Liver (tissue), 9 donors: ENCODE results near the gene SIK1. TPM values are rescaled to one million over a fixed set of nuclear protein-coding genes. Genes with fewer than 3 reads are reported as not detected.
"Not testable (repeated sequence)": the region's sequence is repeated elsewhere in the genome, so short reads cannot be mapped to it uniquely, and the experiment has no call there.

ENCODE experiments used
- DNase-seq: peaks from one replicate; pipeline ENCODE4 v3.0.0-alpha.2; 2017; ENCODE audit warnings: low spot score
- H3K27ac ChIP-seq, 2 donors: one replicate each; pipeline ENCODE4 v1.7.0; 2013; ENCODE audit warnings: inconsistent platforms in 2 of 2, low read length in 2 of 2, control low read depth in 1 of 2, low read depth in 1 of 2, mild to moderate bottlenecking in 1 of 2
- H3K27me3 ChIP-seq, 4 donors: one replicate each; pipeline versions ENCODE4 v1.6.1 to v1.7.0; 2013; ENCODE audit warnings: low read length in 3 of 4, inconsistent platforms in 1 of 4, mild to moderate bottlenecking in 1 of 4, moderate library complexity in 1 of 4; ENCODE audit not compliant: control insufficient read depth in 4 of 4, insufficient read depth in 4 of 4
- H3K36me3 ChIP-seq, 4 donors: one replicate each; pipeline versions ENCODE4 v1.6.1 to v1.7.0; 2013; ENCODE audit warnings: low read length in 3 of 4, mild to moderate bottlenecking in 3 of 4, low read depth in 1 of 4, moderate library complexity in 1 of 4; ENCODE audit not compliant: control insufficient read depth in 4 of 4, insufficient read depth in 3 of 4
- H3K4me1 ChIP-seq, 4 donors: one replicate each; pipeline versions ENCODE4 v1.6.1 to v1.7.0; 2013; ENCODE audit warnings: low read length in 3 of 4, mild to moderate bottlenecking in 3 of 4, moderate library complexity in 1 of 4; ENCODE audit not compliant: control insufficient read depth in 4 of 4, insufficient read depth in 4 of 4
- H3K4me3 ChIP-seq, 3 donors: one replicate each; pipeline versions ENCODE4 v1.6.1 to v1.7.0; 2013; ENCODE audit warnings: low read length in 3 of 3, control low read depth in 1 of 3, low read depth in 1 of 3, mild to moderate bottlenecking in 1 of 3
- H3K9ac ChIP-seq, 2 donors: one replicate each; pipeline ENCODE4 v1.7.0; 2013; ENCODE audit warnings: low read length in 2 of 2, mild to moderate bottlenecking in 2 of 2, moderate library complexity in 2 of 2, control low read depth in 1 of 2, low read depth in 1 of 2
- H3K9me3 ChIP-seq, 4 donors: one replicate each; pipeline versions ENCODE4 v1.6.1 to v1.7.0; 2013; ENCODE audit warnings: low read length in 3 of 4; ENCODE audit not compliant: control insufficient read depth in 4 of 4
- WGBS: extraction: QIAGEN DNeasy Blood & Tissue Kit; methylation state at CpG from one replicate; pipeline ENCODE4 v1.1.7; 2013; 5-methylcytosine and 5-hydroxymethylcytosine counted together
- polyA plus RNA-seq, 2 donors: library from polyadenylated mRNA; stranded (reverse) in 1 of 2; unstranded in 1 of 2; fragments of 200-250 nt in 1 of 2; fragments of >200 nt in 1 of 2; fragmentation: Nextera tagmentation in 1 of 2; extraction: Ambion mirVana in 1 of 2; gene quantifications; one replicate each; pipeline versions ENCODE4 v1.2.1 to v1.2.3, GENCODE V29; 2013 to 2015
- total RNA-seq, 2 donors: library from RNA; depleted of rRNA; stranded (reverse); fragments of >200 nt; gene quantifications; one replicate each; pipeline ENCODE4 v1.2.3, GENCODE V29; 2014
- donor health status: healthy.
- donor health status: healthy.
- donor health status: healthy.
- donor health status: healthy.
- donor health status: healthy.

Gene SIK1
- total and polyA plus RNA-seq, 4 donors = 0.53 to 1.8 (median 1.3) TPM

GRCh38 chr21:43398533-43398932 is 28.4 kb downstream of the SIK1 start:
- H3K27me3 ChIP-seq, H3K4me3 ChIP-seq, H3K9ac ChIP-seq, H3K4me1 ChIP-seq, H3K27ac ChIP-seq, H3K9me3 ChIP-seq, H3K36me3 ChIP-seq, DNase-seq: not testable (repeated sequence)
- no CpG with 5 or more reads among the region's 12 CpGs for WGBS

- H3K36me3 ChIP-seq, H3K4me1 ChIP-seq, H3K4me3 ChIP-seq, H3K9me3 ChIP-seq, DNase-seq, H3K9ac ChIP-seq, H3K27ac ChIP-seq, H3K27me3 ChIP-seq: not testable (repeated sequence)
- WGBS = no CpG with 5 or more reads among the region's 3 CpGs
Observed at GRCh38 chr21:43398000-43398399, 28.9 kb downstream of the SIK1 start.

- H3K36me3 ChIP-seq, H3K9me3 ChIP-seq, H3K27ac ChIP-seq, H3K9ac ChIP-seq, H3K27me3 ChIP-seq, H3K4me1 ChIP-seq, DNase-seq, H3K4me3 ChIP-seq: not testable (repeated sequence)
- WGBS = no CpG with 5 or more reads among the region's 15 CpGs
Observed at GRCh38 chr21:43397439-43397808, 29.5 kb downstream of the SIK1 start.

- not testable (repeated sequence) for DNase-seq
Observed at GRCh38 chr21:43396788-43397438, 30.0 kb downstream of the SIK1 start.

GRCh38 chr21:43383351-43383750 is 43.6 kb downstream of the SIK1 start:
- not testable (repeated sequence) for H3K4me1 ChIP-seq, H3K4me3 ChIP-seq, H3K9me3 ChIP-seq, H3K27me3 ChIP-seq, H3K9ac ChIP-seq, DNase-seq, H3K27ac ChIP-seq, H3K36me3 ChIP-seq
- no CpG with 5 or more reads among the region's 19 CpGs for WGBS

More at GRCh38 chr21:43396788-43397438, 30.0 kb downstream of the SIK1 start:
- H3K9ac ChIP-seq, H3K36me3 ChIP-seq, H3K27me3 ChIP-seq, H3K27ac ChIP-seq, H3K9me3 ChIP-seq, H3K4me3 ChIP-seq, H3K4me1 ChIP-seq: not testable (repeated sequence)
- WGBS = no CpG with 5 or more reads among the region's 27 CpGs

GRCh38 chr21:43382902-43383301 is 44.0 kb downstream of the SIK1 start:
- DNase-seq, H3K9ac ChIP-seq: not testable (repeated sequence)

GRCh38 chr21:43380852-43381533 is 45.9 kb downstream of the SIK1 start:
- H3K27me3 ChIP-seq, H3K9me3 ChIP-seq, H3K9ac ChIP-seq, H3K4me1 ChIP-seq, H3K27ac ChIP-seq, DNase-seq, H3K4me3 ChIP-seq, H3K36me3 ChIP-seq: not testable (repeated sequence)
- WGBS = 100% methylated on average over 5 of the region's 28 CpGs

More at GRCh38 chr21:43382902-43383301, 44.0 kb downstream of the SIK1 start:
- not testable (repeated sequence) for H3K27ac ChIP-seq, H3K27me3 ChIP-seq, H3K4me1 ChIP-seq, H3K9me3 ChIP-seq, H3K4me3 ChIP-seq, H3K36me3 ChIP-seq
- WGBS = 33% methylated on average over 8 of the region's 10 CpGs

GRCh38 chr21:43380337-43380736 is 46.6 kb downstream of the SIK1 start:
- not testable (repeated sequence) for DNase-seq, H3K9ac ChIP-seq, H3K9me3 ChIP-seq, H3K36me3 ChIP-seq, H3K4me1 ChIP-seq, H3K27ac ChIP-seq, H3K27me3 ChIP-seq, H3K4me3 ChIP-seq
- WGBS = 90% methylated on average over 4 of the region's 11 CpGs
